Dermis microvascular lymphatic vessel endothelial cell (primary cell): Measurements from ENCODE around the gene TSPAN4. TPM values are rescaled to one million over a fixed set of nuclear protein-coding genes. Genes with fewer than 3 reads are reported as not detected.
A peak's percentile ranks its signal among the peaks of the same experiment; 100 is the strongest.

ENCODE experiments used
- DNase-seq, 2 donors: peaks; one replicate each; pipeline versions ENCODE4 v3.0.0 to v3.0.0-alpha.2; 2010; ENCODE audit warnings: low read depth in 2 of 2
- total RNA-seq: library from RNA; depleted of rRNA; stranded (reverse); fragments of >200 nt; gene quantifications from 2 replicates; pipeline ENCODE4 v1.2.1, GENCODE V29; 2014

TSPAN4 gene
- 73.4 and 118 TPM in 2 replicates for total RNA-seq

GRCh38 chr11:842370-843002 is at the start of gene TSPAN4, which contains the start of gene POLR2L:
TSPAN4 (plus strand) TSS chr11:842852; CDS start chr11:850305, 7,453 bp downstream.
POLR2L (minus strand) TSS chr11:842529; CDS start chr11:842508, 21 bp downstream.
- peak; percentile 84 to 95 for DNase-seq

GRCh38 chr11:792873-793272 is 49.8 kb upstream of the TSPAN4 start:
- no peak for DNase-seq

GRCh38 chr11:793556-793955 is 49.1 kb upstream of the TSPAN4 start:
- DNase-seq = no peak

GRCh38 chr11:794013-794765 is 48.5 kb upstream of the TSPAN4 start:
- no peak for DNase-seq

- DNase-seq = no peak
Measured at GRCh38 chr11:794766-795633, 47.7 kb upstream of the TSPAN4 start.

GRCh38 chr11:795634-796564 is 46.8 kb upstream of the TSPAN4 start:
- peak in 1 of 2 donors; percentile 72 for DNase-seq

- DNase-seq = no peak
Measured at GRCh38 chr11:796565-797295, 45.9 kb upstream of the TSPAN4 start.

- DNase-seq = peak in 1 of 2 donors; percentile 82
Measured at GRCh38 chr11:797296-798092, 45.2 kb upstream of the TSPAN4 start.

GRCh38 chr11:798093-798713 is 44.4 kb upstream of the TSPAN4 start, which contains the start of gene SLC25A22:
SLC25A22 (minus strand) TSS chr11:798281; CDS start chr11:795006, 3,275 bp downstream.
- DNase-seq = peak in 1 of 2 donors; percentile 83

- DNase-seq = no peak
Measured at GRCh38 chr11:799641-800316, 42.9 kb upstream of the TSPAN4 start.

- DNase-seq = no peak
Measured at GRCh38 chr11:800473-800872, 42.2 kb upstream of the TSPAN4 start.

GRCh38 chr11:801097-801780 is 41.4 kb upstream of the TSPAN4 start:
- DNase-seq = no peak

GRCh38 chr11:802018-802617 is 40.5 kb upstream of the TSPAN4 start:
- DNase-seq = no peak

GRCh38 chr11:802693-803466 is 39.8 kb upstream of the TSPAN4 start:
- no peak for DNase-seq

GRCh38 chr11:803467-803742 is 39.2 kb upstream of the TSPAN4 start:
- DNase-seq = no peak

- DNase-seq = no peak
Measured at GRCh38 chr11:803770-804598, 38.7 kb upstream of the TSPAN4 start.
